HT1080 (cell line): ENCODE results near the gene ACTMAP. TPM values are rescaled to one million over a fixed set of nuclear protein-coding genes. Genes with fewer than 3 reads are reported as not detected.
"Not testable (repeated sequence)": the region's sequence is repeated elsewhere in the genome, so short reads cannot be mapped to it uniquely, and the experiment has no call there.

ENCODE experiments used
- DNase-seq: peaks from one replicate; pipeline ENCODE4 v3.0.0-alpha.2; 2015; ENCODE audit warnings: low read depth
- polyA plus RNA-seq, 2 experiments: library from polyadenylated mRNA; depleted of rRNA; stranded (reverse); fragments of >200 nt; gene quantifications; 2 replicates each; pipeline ENCODE4 v1.2.3, GENCODE V29; 2015
- total RNA-seq: library from RNA; depleted of rRNA; stranded (reverse); fragments of >200 nt; shearing (Covaris generic); gene quantifications from 2 replicates; pipeline ENCODE4 v1.2.3, GENCODE V29; 2014; rRNA removed

Gene ACTMAP
- 0.97 and 1.6 TPM in 2 replicates for total RNA-seq
- 16.9 and 18.2 TPM in 2 replicates for polyA plus RNA-seq (2015; cell fraction: cytosol; rRNA removed)
- 21.8 and 26.5 TPM in 2 replicates for polyA plus RNA-seq (2015; cell fraction: nucleus; rRNA removed)

GRCh38 chr19:40750058-40750873, at the start of gene ACTMAP:
Gene ACTMAP (minus strand): TSS chr19:40750477. CDS start chr19:40749803, 674 bp downstream.
- peak; percentile 100 for DNase-seq

- DNase-seq = no peak
These were observed 49.5 kb upstream of the ACTMAP start for GRCh38 chr19:40799558-40800338.

GRCh38 chr19:40798683-40799557, 48.6 kb upstream of the ACTMAP start, which contains the start of gene EGLN2:
Gene EGLN2 (plus strand): TSS chr19:40799191. CDS start chr19:40800573, 1,382 bp downstream.
- peak; percentile 99 for DNase-seq

- peak; percentile 65 for DNase-seq
These were observed 47.8 kb upstream of the ACTMAP start for GRCh38 chr19:40797963-40798682.

GRCh38 chr19:40797166-40797962, 47.1 kb upstream of the ACTMAP start:
- no peak for DNase-seq

GRCh38 chr19:40791996-40792395, 41.7 kb upstream of the ACTMAP start:
- no peak for DNase-seq

- no peak for DNase-seq
These were observed 41.1 kb upstream of the ACTMAP start for GRCh38 chr19:40791349-40791748.

- no peak for DNase-seq
These were observed 36.1 kb upstream of the ACTMAP start for GRCh38 chr19:40786060-40787037.

- no peak for DNase-seq
These were observed 35.2 kb upstream of the ACTMAP start for GRCh38 chr19:40785526-40785925.

- not testable (repeated sequence) for DNase-seq
These were observed 33.9 kb upstream of the ACTMAP start for GRCh38 chr19:40784146-40784545.

GRCh38 chr19:40783711-40784110, 33.4 kb upstream of the ACTMAP start:
- DNase-seq = no peak

GRCh38 chr19:40781140-40781539, 30.9 kb upstream of the ACTMAP start:
- DNase-seq = no peak

GRCh38 chr19:40780582-40780981, 30.3 kb upstream of the ACTMAP start:
- no peak for DNase-seq

- DNase-seq = no peak
These were observed 28.5 kb upstream of the ACTMAP start for GRCh38 chr19:40778706-40779284.

GRCh38 chr19:40777937-40778705, 27.8 kb upstream of the ACTMAP start, which contains the start of gene RAB4B:
Gene RAB4B (plus strand): TSS chr19:40778247. CDS start chr19:40778376, 129 bp downstream.
- peak; percentile 100 for DNase-seq

GRCh38 chr19:40777645-40777936, 27.3 kb upstream of the ACTMAP start:
- no peak for DNase-seq
